Left ventricle myocardium inferior (tissue), 1 donor: ENCODE data around the gene PM20D1. TPM values are rescaled to one million over a fixed set of nuclear protein-coding genes. Genes with fewer than 3 reads are reported as not detected.
A peak's percentile ranks its signal among the peaks of the same experiment; 100 is the strongest.

ENCODE experiments used
- DNase-seq: peaks from one replicate; pipeline ENCODE4 v3.0.0-alpha.2; 2020
- H3K27ac ChIP-seq: fragments of 200-600 bp; replicated peaks from 2 replicates; pipeline ENCODE4 v1.8.0; 2021
- H3K27me3 ChIP-seq: fragments of 200-600 bp; 2 replicates; pipeline ENCODE4 v1.8.0; 2021; ENCODE audit warnings: low read depth
- H3K36me3 ChIP-seq: fragments of 200-600 bp; 2 replicates; pipeline ENCODE4 v1.8.0; 2021
- H3K4me1 ChIP-seq: fragments of 200-600 bp; 2 replicates; pipeline ENCODE4 v1.8.0; 2021
- H3K4me3 ChIP-seq: fragments of 200-600 bp; 2 replicates; pipeline ENCODE4 v1.8.0; 2021; ENCODE audit warnings: mild to moderate bottlenecking, moderate library complexity
- H3K9me3 ChIP-seq: fragments of 200-600 bp; replicated peaks from 2 replicates; pipeline ENCODE4 v1.8.0; 2021
- CTCF ChIP-seq: fragments of 200-600 bp; IDR thresholded peaks from 2 replicates; pipeline ENCODE4 v1.8.0; 2021; ENCODE audit warnings: antibody characterized with exemption, mild to moderate bottlenecking, borderline replicate concordance
- intact Hi-C: fragments of 100-400 bp; cut with micrococcal nuclease; formaldehyde crosslinking; loops from one replicate; pipeline ENCODE4 v1.11.0; 2022
- total RNA-seq: library from RNA; stranded (reverse); fragmentation: NEBNext Ultra II Directional; extraction: Animal tissue kit (Norgen Biotek cat#: 25700); gene quantifications from one replicate; pipeline ENCODE4 v1.2.1, GENCODE V29; 2021
- donor health status: DM: no; HTN: yes; CAD: no; lungs with severe emphysema.

The PM20D1 gene
- total RNA-seq, 1 donor from 2014 or later, result 1.7 TPM

- no peak for DNase-seq
Measured at GRCh38 chr1:205783904-205784303, 66.0 kb downstream of the PM20D1 start.

GRCh38 chr1:205783433-205783795 lies 66.5 kb downstream of the PM20D1 start:
- no peak for DNase-seq
- Histone ChIP-seq H3K27ac (peak overlapping the region; percentile 82), H3K4me3 (no peak overlapping the region), H3K27me3 (no peaks in the 10 kb centered on the region), H3K36me3 (no peaks in the 10 kb centered on the region), H3K9me3 (no peaks in the 10 kb centered on the region), H3K4me1 (peaks cover 42% of the 10 kb centered on the region)
- TF ChIP-seq CTCF, result no peak
- intact Hi-C loops, result no loop called here

More at GRCh38 chr1:205783904-205784303, 66.0 kb downstream of the PM20D1 start:
- TF ChIP-seq CTCF, result no peak
- intact Hi-C loops, result no loop called here
- H3K27me3 ChIP-seq, result no peaks in the 10 kb centered on the region
- peaks cover 42% of the 10 kb centered on the region for H3K4me1 ChIP-seq
- H3K27ac ChIP-seq, result peak overlapping the region; percentile 82
- H3K9me3 ChIP-seq, result no peaks in the 10 kb centered on the region
- no peak overlapping the region for H3K4me3 ChIP-seq
- peaks cover 3% of the 10 kb centered on the region for H3K36me3 ChIP-seq

- Histone ChIP-seq H3K27me3 (no peaks in the 10 kb centered on the region), H3K36me3 (no peaks in the 10 kb centered on the region), H3K27ac (peak overlapping the region; percentile 82), H3K4me3 (no peak overlapping the region), H3K9me3 (no peaks in the 10 kb centered on the region), H3K4me1 (peaks cover 38% of the 10 kb centered on the region)
- DNase-seq, result no peak
- intact Hi-C loops, result no loop called here
- no peak for TF ChIP-seq CTCF
Measured at GRCh38 chr1:205782627-205783432, 67.1 kb downstream of the PM20D1 start.

- DNase-seq, result no peak
- TF ChIP-seq CTCF, result no peak
Measured at GRCh38 chr1:205780335-205780734, 69.6 kb downstream of the PM20D1 start.

More at GRCh38 chr1:205780335-205780734, 69.6 kb downstream of the PM20D1 start:
- intact Hi-C loops, result no loop called here
- Histone ChIP-seq H3K4me1 (peaks cover 26% of the 10 kb centered on the region), H3K36me3 (no peaks in the 10 kb centered on the region), H3K27ac (no peak overlapping the region), H3K27me3 (no peaks in the 10 kb centered on the region), H3K9me3 (no peaks in the 10 kb centered on the region), H3K4me3 (no peak overlapping the region)

Other genes with a start within 250 kb of the PM20D1 start
- 36.3 TPM for gene ELK4, start 218.1 kb downstream of the PM20D1 start, total RNA-seq
- 5.2 TPM for gene SLC45A3, start 169.6 kb downstream of the PM20D1 start, total RNA-seq
- gene NUCKS1, start 100.0 kb downstream of the PM20D1 start, total RNA-seq, result 217 TPM
- 13.7 TPM for gene RAB29, start 74.7 kb downstream of the PM20D1 start, total RNA-seq
- gene SLC41A1, start 36.9 kb downstream of the PM20D1 start, total RNA-seq, result 486 TPM
- 35.2 TPM for gene SLC26A9, start 93.3 kb upstream of the PM20D1 start, total RNA-seq
- gene RAB7B, start 153.3 kb upstream of the PM20D1 start, total RNA-seq, result 1.4 TPM
- gene CTSE, start 173.8 kb upstream of the PM20D1 start, total RNA-seq, result not detected
- 0.44 TPM for gene RHEX, start 203.0 kb upstream of the PM20D1 start, total RNA-seq